ENCODE data around the gene CEBPB.
"Not testable (repeated sequence)": the region's sequence is repeated elsewhere in the genome, so short reads cannot be mapped to it uniquely, and the experiment has no call there.

The CEBPB gene

GRCh38 chr20:50172347-50173013 lies 18.1 kb upstream of the CEBPB start:
- H3K4me3 ChIP-seq (replicated peaks in 1 of 2; ENCODE audit: low read depth in 2 of 2, low read length in 2 of 2), result peak overlapping the region; percentile 52 to 59
- no peak for TF ChIP-seq CTCF (IDR thresholded peaks at IDR 0.05; ENCODE audit: low read depth, low read length)
- peak; percentile 71 to 89 for DNase-seq (ENCODE audit: low read depth in 2 of 2)

- TF ChIP-seq CTCF (IDR thresholded peaks at IDR 0.05; ENCODE audit: low read depth, low read length), result no peak
- DNase-seq (ENCODE audit: low read depth in 2 of 2), result no peak
- no peak overlapping the region for H3K4me3 ChIP-seq (replicated peaks in 1 of 2; ENCODE audit: low read depth in 2 of 2, low read length in 2 of 2)
These were observed 16.2 kb upstream of the CEBPB start for GRCh38 chr20:50174456-50174855.

- no peak for TF ChIP-seq CTCF (IDR thresholded peaks at IDR 0.05; ENCODE audit: low read depth, low read length)
- H3K4me3 ChIP-seq (replicated peaks in 1 of 2; ENCODE audit: low read depth in 2 of 2, low read length in 2 of 2), result no peak overlapping the region
- DNase-seq (ENCODE audit: low read depth in 2 of 2), result no peak
These were observed 14.4 kb upstream of the CEBPB start for GRCh38 chr20:50175938-50176933.

GRCh38 chr20:50178672-50179071 lies 12.0 kb upstream of the CEBPB start:
- H3K4me3 ChIP-seq (replicated peaks in 1 of 2; ENCODE audit: low read depth in 2 of 2, low read length in 2 of 2); DNase-seq (ENCODE audit: low read depth in 2 of 2): not testable (repeated sequence)

- no peak overlapping the region for H3K4me3 ChIP-seq (replicated peaks in 1 of 2; ENCODE audit: low read depth in 2 of 2, low read length in 2 of 2)
- no peak for DNase-seq (ENCODE audit: low read depth in 2 of 2)
- TF ChIP-seq CTCF (IDR thresholded peaks at IDR 0.05; ENCODE audit: low read depth, low read length), result no peak
These were observed 9.3 kb upstream of the CEBPB start for GRCh38 chr20:50181344-50181743.

GRCh38 chr20:50182346-50182745 lies 8.3 kb upstream of the CEBPB start:
- TF ChIP-seq CTCF (IDR thresholded peaks at IDR 0.05; ENCODE audit: low read depth, low read length), result no peak
- no peak overlapping the region for H3K4me3 ChIP-seq (replicated peaks in 1 of 2; ENCODE audit: low read depth in 2 of 2, low read length in 2 of 2)
- no peak for DNase-seq (ENCODE audit: low read depth in 2 of 2)

- TF ChIP-seq CTCF (IDR thresholded peaks at IDR 0.05; ENCODE audit: low read depth, low read length), result no peak
- DNase-seq (ENCODE audit: low read depth in 2 of 2), result no peak
- H3K4me3 ChIP-seq (replicated peaks in 1 of 2; ENCODE audit: low read depth in 2 of 2, low read length in 2 of 2), result no peak overlapping the region
These were observed 5.2 kb upstream of the CEBPB start for GRCh38 chr20:50185426-50185825.

Data from cardiac fibroblast (primary cell).